GM18867 (cell line): Measurements from ENCODE around the gene ACTR10.

Experiments
- ATAC-seq: cut with Tn5 transposase; IDR thresholded peaks from one replicate; pipeline ENCODE4 v1.9.1; 2021; ENCODE audit warnings: mild to moderate bottlenecking, moderate library complexity; ENCODE audit not compliant: unreplicated experiment

ACTR10 gene

GRCh38 chr14:58199726-58200479, at the start of gene ACTR10:
Gene ACTR10, plus strand, starts transcription at chr14:58200149. Its CDS starts 69 bp downstream, at chr14:58200218.
- ATAC-seq, result peak; percentile 91

DNA sequence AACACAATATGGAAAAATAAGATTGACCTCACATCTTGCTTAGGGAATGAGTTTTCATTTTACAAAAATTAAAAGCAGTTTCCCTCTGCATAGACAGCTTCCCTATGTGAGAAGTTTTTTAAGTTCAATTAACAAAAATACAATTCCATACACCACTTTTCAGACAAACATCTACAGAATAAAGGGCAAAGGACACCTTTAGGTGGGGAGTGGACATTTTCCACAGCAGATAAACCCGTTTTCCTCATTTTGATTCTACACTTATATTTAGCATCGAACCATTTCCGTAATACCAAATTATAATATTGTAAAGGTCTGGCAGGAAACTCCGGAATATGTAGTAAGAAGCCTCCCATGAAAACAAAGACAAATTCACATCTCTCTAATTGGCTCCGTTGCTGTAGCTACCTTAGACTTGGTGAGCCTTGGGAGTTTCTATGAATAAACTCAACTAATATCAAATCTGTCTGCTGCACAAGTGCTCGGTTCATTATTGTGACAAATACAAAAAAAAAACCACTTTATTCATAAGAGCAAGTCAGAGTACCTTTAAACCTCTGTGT, 49.6 kb upstream of the ACTR10 start:
- ATAC-seq, result no peak

- no peak for ATAC-seq
Observed at GRCh38 chr14:58151133-58152013, 48.6 kb upstream of the ACTR10 start.

DNA sequence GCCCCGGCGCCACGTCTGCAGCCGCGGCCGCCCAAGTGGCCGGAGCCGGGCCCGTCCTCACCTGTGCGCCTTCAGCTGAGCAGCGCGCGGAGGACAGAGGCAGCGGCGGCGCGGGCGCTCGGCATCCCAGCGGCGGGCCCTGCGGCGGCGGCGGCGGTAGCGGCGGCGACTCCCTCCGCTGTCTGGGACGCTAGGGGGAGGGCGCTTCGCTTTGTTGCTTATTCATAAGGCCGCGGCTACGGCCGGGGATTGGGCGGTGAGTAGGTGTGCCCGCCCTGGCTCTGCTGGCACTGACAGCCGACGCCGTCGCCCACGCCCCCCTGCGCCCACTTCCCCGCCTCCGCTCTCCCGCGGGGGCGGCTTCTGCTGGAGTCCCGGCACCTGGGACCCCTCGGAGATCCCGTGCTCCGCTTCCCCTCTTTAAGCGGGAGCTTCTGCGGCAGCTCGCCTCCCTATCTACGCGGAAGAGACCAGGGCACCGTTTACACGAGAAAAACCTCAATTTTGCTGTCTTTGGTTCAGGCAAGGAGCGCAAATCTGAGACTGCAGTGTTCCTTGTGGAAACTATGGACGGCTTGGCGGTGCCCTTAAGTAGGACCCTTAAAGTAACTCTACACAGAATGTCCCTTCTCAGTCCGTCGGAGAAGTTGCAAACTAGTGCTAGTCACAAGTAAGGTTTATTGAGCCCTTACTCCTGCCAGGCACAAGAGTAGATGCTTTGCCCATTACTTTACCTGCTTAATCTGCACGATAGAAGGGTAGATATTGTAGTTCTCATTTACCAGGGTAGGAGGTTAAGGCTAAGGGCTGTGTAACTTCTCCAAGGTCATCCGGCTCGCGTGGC, 47.7 kb upstream of the ACTR10 start, which contains the start of gene ARMH4:
TSS of gene ARMH4 (minus strand) at position 200 of the 844 bp plus-strand sequence. CDS start 12,855 bp downstream, outside the sequence.
- ATAC-seq, result peak; percentile 98

- ATAC-seq, result no peak
Observed at GRCh38 chr14:58160561-58160960, 39.4 kb upstream of the ACTR10 start.

- ATAC-seq, result peak; percentile 48
Observed at GRCh38 chr14:58166005-58166983, 33.7 kb upstream of the ACTR10 start.

DNA sequence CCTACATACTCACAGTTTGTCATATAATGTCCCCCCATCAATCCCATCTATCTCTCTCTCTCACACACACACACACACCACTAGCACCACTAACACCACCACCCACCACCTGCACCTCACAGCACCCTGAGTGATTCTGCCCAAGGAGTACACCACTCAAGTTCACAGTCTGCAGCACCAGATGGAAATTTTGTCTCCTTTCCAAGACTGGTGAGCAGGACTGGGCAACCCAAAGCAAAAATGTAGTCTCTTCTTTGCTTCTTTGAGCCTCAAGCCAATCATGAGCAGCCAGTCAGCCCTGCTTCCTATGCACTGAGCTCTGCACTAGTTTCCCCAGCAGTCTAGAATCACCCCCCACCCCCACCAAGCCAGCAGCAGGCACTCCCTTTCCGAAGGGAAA, 32.9 kb upstream of the ACTR10 start:
- no peak for ATAC-seq

DNA sequence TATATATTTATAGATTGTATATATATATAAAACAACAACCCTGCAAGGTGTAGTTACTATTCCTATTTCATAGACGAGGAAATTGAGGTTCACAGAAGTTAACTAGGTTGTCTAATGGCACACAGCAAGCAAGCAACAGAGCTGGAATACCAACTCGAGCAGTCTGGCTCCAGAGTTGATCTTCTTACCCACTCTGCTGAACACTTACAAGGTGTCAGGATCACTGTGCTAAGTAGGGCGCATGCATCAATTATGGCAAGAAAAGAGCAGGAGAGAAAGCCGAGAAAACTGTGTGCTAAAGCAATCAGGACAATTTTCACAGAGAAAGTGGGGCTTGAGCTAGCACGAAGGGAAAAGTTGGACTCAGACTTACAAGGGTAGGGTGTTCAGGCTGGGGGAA, 32.1 kb upstream of the ACTR10 start:
- no peak for ATAC-seq

GRCh38 chr14:58171090-58171489, 28.9 kb upstream of the ACTR10 start:
- ATAC-seq, result peak; percentile 99

DNA sequence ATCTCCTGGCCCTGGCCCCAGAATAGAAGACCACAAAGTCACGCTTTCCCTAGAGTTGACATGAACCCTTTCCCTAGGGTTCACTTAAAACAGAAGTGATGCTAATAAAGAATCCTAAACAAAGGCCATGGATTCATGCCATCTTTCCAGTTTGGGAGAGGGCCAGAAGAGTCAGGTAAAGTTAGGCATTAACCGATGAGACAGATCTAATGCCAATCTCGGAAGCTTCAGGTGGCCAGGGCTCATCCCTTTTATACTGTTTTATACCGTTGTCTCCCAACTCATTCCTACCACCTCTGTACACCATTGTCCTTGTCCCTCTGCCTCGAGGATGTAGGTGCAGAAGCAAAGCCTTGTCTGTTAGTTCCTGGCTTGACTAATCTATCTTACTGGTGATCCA, 22.8 kb upstream of the ACTR10 start:
- ATAC-seq, result no peak

GRCh38 chr14:58189176-58189575, 10.8 kb upstream of the ACTR10 start:
- ATAC-seq, result no peak

DNA sequence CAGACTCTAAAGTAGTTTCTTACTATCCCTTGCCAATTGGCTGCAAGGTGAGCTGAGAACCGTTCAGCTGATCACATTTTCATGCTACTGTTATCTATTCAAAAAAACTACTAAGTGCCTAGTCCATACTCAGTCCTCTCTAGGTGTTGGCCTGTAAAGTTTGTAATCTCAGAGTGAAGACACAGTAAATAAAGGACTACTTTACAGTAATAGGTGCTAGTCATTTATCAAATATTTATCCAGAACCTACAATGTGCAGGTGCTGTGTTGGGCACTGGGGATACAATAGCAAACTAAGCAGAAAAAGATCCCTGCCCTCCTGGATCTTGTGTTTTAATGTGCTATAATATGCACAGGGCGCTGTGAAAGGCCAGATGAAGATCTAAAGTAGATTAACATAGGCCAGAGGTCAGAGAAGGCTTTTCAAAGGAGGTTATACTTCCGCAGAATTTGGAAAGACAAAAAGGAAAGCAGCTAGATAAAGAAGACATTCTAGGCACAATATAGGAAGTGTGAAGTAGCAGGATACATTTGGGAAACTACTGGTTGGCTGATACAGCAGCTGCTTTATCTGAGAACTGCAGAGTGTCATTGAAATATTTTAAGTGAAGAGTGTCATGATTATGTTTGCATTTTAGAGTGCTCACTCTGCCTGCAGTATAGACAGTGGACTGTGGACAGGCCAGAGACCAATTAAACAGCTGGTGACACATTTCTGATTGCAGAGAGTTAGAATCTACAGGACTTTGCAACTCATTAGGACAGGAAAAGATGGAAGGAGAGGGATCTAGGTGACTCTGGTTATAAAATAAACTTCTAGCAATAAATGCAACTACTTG, 8.0 kb upstream of the ACTR10 start:
- no peak for ATAC-seq

DNA sequence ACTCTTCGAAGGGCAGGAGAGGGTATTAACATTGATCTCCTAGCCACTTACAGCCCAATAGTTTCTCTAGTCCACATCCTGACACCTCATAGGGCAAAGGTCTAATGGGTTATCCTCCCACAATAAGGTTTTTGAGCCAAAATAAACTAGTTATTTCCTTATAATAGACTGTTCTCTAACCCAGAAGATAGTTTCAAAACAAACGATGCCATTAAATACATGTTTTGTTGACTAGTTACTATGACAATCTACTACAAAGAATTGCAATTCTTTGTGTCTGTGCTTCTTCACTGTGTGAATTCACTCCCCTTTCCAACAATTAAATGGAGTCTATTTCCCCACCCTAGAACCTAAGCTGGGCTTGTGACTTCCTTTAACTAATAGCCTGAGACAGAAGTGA, 6.4 kb upstream of the ACTR10 start:
- ATAC-seq, result no peak

DNA sequence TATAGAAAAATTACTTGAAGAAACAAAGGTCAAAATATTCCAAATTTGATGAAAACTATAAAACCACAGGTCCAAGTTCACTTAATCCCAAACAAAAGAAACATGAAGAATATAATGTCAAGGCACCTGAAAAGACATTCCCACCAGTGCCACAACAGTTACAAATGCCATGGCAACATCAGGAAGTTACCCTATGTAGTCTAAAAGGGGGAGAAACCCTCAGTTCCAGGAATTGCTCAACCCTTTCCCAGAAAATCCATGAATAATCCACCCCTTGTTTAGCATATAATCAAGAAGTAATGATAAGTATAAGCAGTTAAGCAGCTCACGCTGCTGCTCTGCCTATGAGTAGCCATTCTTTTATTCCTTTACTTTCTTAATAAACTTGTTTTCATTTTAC, 3.8 kb upstream of the ACTR10 start:
- no peak for ATAC-seq

- ATAC-seq, result no peak
Observed at GRCh38 chr14:58198086-58198485, 1.9 kb upstream of the ACTR10 start.

DNA sequence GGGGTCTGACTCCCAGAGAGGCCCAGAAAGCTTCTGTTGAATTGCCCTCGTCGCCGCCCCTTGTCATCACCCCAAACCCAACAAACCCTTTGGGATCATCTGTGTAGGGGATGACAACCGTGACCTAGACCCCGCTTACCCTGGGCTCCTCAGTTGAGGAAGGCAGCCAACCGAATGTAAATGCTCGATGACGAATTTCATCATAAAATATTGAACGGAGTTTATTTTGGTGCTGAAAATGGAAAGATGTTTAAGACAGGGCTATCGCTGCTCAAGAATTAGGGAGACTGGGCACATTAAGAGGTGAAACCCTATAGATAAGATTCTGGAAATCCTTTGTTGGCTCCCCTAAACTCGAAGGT, 512 bp downstream of the ACTR10 start:
- peak; percentile 3 for ATAC-seq

- no peak for ATAC-seq
Observed at GRCh38 chr14:58200846-58201245, 897 bp downstream of the ACTR10 start.

DNA sequence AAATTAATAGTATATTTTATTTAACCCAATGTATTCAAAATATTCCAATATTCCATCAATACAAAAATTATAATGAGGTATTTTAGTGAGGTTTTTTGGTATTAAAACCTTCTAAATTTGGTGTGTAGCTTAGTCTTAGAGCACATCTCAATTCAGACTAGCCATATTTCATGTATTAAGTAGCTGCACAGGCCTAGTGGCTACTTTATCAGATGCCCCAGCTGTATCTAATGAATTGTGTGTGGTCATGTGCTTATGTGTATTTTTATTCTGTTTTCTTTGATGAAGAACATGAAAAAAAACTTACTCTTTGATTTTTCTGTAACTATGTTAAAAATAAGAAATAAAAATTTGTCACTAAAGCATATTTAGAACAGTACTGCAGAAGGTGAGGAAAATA, 13.2 kb downstream of the ACTR10 start:
- ATAC-seq, result no peak
